C4-2B (cell line): Measurements from ENCODE around the gene PPDPF.

Experiments
- CTCF ChIP-seq: fragments of 450-650 bp; conservative IDR thresholded peaks from 2 replicates; pipeline ENCODE4 v1.5.1; 2017; ENCODE audit warnings: mild to moderate bottlenecking
- ZFX ChIP-seq: fragments of 450-650 bp; IDR thresholded peaks from 2 replicates; pipeline ENCODE4 v1.6.1; 2017

- TF ChIP-seq CTCF (no peak), ZFX (no peak)
Observed at GRCh38 chr20:63482021-63482587, 38.5 kb upstream of the PPDPF start.
